Measurements from ENCODE around the gene HAX1. TPM values are rescaled to one million over a fixed set of nuclear protein-coding genes. Genes with fewer than 3 reads are reported as not detected.

Gene HAX1
- polyA plus RNA-seq, 1 of the 3 experiments (the other 2 are of a cell fraction): 74.1 TPM

- ChIA-PET CTCF (interaction anchor here (0.6 to 3.8 kb wide), 8 partner anchors 9 to 76 kb away, joined by 3 to 22 read pairs (median 3); partner anchors contain the start of genes ATP8B2 and HAX1), POLR2A (interaction anchor here (0.7 to 1.2 kb wide), 2 partner anchors 9 to 11 kb away, joined by 4 to 6 read pairs; partner anchors contain the start of gene HAX1)
- peaks cover 5 to 9% of the 10 kb centered on the region in 2 experiments; a peak in 1 of 4 replicates for H3K4me1 ChIP-seq (ENCODE audit: control insufficient read depth in 1 of 2, insufficient read depth in 2 of 2, low read depth in 1 of 2, low read length in 1 of 2)
- H3K9me3 ChIP-seq: no peaks in the 10 kb centered on the region
- H3K36me3 ChIP-seq (replicated peaks in 1 of 2; ENCODE audit: control insufficient read depth in 1 of 2, insufficient read depth in 2 of 2, low read length in 1 of 2): peaks cover 77 to 87% of the 10 kb centered on the region in 2 experiments
- H3K9ac ChIP-seq: no peak overlapping the region
- no peak for TF ChIP-seq POLR2AphosphoS5 (IDR thresholded peaks at IDR 0.05; ENCODE audit: low read depth, low read length)
- TF ChIP-seq TAF1 (IDR thresholded peaks at IDR 0.05; ENCODE audit: borderline replicate concordance, low read depth, low read length): no peak
- no peak for TF ChIP-seq USF2 (IDR thresholded peaks at IDR 0.05; ENCODE audit: borderline replicate concordance, low read depth, low read length)
- TF ChIP-seq ZBTB33 (IDR thresholded peaks at IDR 0.05; ENCODE audit: borderline replicate concordance, low read depth): no peak
- no peak for TF ChIP-seq NFIC (IDR thresholded peaks at IDR 0.05; ENCODE audit: borderline replicate concordance)
- no peak for TF ChIP-seq TCF12 (IDR thresholded peaks at IDR 0.05)
- no peak for TF ChIP-seq TEAD4 (IDR thresholded peaks at IDR 0.05; ENCODE audit: borderline replicate concordance, insufficient read depth)
- TF ChIP-seq MXI1 (IDR thresholded peaks at IDR 0.05; ENCODE audit: low read depth, low read length): no peak
- TF ChIP-seq FOXM1 (IDR thresholded peaks at IDR 0.05; ENCODE audit: low read depth): no peak
- TF ChIP-seq RFX5 (IDR thresholded peaks at IDR 0.05; ENCODE audit: low read length): no peak
- TF ChIP-seq MEF2A (IDR thresholded peaks at IDR 0.05; ENCODE audit: borderline replicate concordance, low read depth): no peak
- TF ChIP-seq EP300 (IDR thresholded peaks at IDR 0.05; ENCODE audit: borderline replicate concordance in 1 of 2, low read depth in 1 of 2, low read length in 1 of 2): no peak
- TF ChIP-seq IRF3 (IDR thresholded peaks at IDR 0.05; ENCODE audit: low read depth, low read length): no peak
- TF ChIP-seq YY1 (IDR thresholded peaks at IDR 0.05; ENCODE audit: low read depth): no peak
- no peak for TF ChIP-seq EZH2phosphoT487 (IDR thresholded peaks at IDR 0.05; ENCODE audit: borderline replicate concordance, low read depth)
- TF ChIP-seq, protein P1, sequence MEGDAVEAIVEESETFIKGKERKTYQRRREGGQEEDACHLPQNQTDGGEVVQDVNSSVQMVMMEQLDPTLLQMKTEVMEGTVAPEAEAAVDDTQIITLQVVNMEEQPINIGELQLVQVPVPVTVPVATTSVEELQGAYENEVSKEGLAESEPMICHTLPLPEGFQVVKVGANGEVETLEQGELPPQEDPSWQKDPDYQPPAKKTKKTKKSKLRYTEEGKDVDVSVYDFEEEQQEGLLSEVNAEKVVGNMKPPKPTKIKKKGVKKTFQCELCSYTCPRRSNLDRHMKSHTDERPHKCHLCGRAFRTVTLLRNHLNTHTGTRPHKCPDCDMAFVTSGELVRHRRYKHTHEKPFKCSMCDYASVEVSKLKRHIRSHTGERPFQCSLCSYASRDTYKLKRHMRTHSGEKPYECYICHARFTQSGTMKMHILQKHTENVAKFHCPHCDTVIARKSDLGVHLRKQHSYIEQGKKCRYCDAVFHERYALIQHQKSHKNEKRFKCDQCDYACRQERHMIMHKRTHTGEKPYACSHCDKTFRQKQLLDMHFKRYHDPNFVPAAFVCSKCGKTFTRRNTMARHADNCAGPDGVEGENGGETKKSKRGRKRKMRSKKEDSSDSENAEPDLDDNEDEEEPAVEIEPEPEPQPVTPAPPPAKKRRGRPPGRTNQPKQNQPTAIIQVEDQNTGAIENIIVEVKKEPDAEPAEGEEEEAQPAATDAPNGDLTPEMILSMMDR (IDR thresholded peaks at IDR 0.05): no peak
- no peak for TF ChIP-seq SIN3A (IDR thresholded peaks at IDR 0.05; ENCODE audit: borderline replicate concordance, low read depth, low read length)
- no peak for TF ChIP-seq NRF1 (IDR thresholded peaks at IDR 0.05; ENCODE audit: low read depth, low read length)
- TF ChIP-seq REST (IDR thresholded peaks at IDR 0.05; ENCODE audit: low read depth, low read length): no peak
- TF ChIP-seq SMC3 (IDR thresholded peaks at IDR 0.05; ENCODE audit: low read depth, low read length): no peak
- DNase-seq: no peak
- H3K9me2 ChIP-seq: no peaks in the 10 kb centered on the region
- H3F3A ChIP-seq (replicated peaks; ENCODE audit: insufficient read depth): peaks cover 27% of the 10 kb centered on the region
- H3K79me2 ChIP-seq (ENCODE audit: insufficient read depth): peaks cover 4% of the 10 kb centered on the region; the same call in 1 of the 2 replicates
- no peak overlapping the region for H3K4me3 ChIP-seq (ENCODE audit: low read depth in 2 of 2, low read length in 1 of 2)
- H3K4me2 ChIP-seq: no peak overlapping the region
- no peak overlapping the region for H2AFZ ChIP-seq (ENCODE audit: low read depth)
- peak overlapping the region in 1 of 2 experiments; percentile 41; a peak in 3 of 4 replicates for H3K27ac ChIP-seq (ENCODE audit: low read depth in 2 of 2, low read length in 1 of 2)
- peaks cover 6% of the 10 kb centered on the region for H4K20me1 ChIP-seq (ENCODE audit: insufficient read depth)
- WGBS (ENCODE audit: low lambda C conversion rate): 71% methylated on average over 6 of the region's 6 CpGs
- no peaks in the 10 kb centered on the region for H3K27me3 ChIP-seq (ENCODE audit: insufficient read depth)
Measured at GRCh38 chr1:154263465-154264332, 8.7 kb upstream of the HAX1 start.

Data from SK-N-SH (cell line).